Measurements from ENCODE around the gene IKBKE. TPM values are rescaled to one million over a fixed set of nuclear protein-coding genes. Genes with fewer than 3 reads are reported as not detected.

IKBKE gene
- total RNA-seq, 1 experiment from 2014 or later = 6.4 TPM

GRCh38 chr1:206544562-206545257 lies 74.4 kb downstream of the IKBKE start:
- DNase-seq (ENCODE audit: low read depth, low spot score) (peak; percentile 28), ATAC-seq (peak; percentile 91)
- BruUV-seq (replicated peaks) = no TSS peak
- Histone ChIP-seq H3K27ac (ENCODE audit: low read length) (no peak overlapping the region), H3K9me3 (ENCODE audit: control insufficient read depth, insufficient read depth, low read depth, low read length) (no peaks in the 10 kb centered on the region), H3K36me3 (ENCODE audit: control insufficient read depth, insufficient read depth, low read length) (no peaks in the 10 kb centered on the region), H3K4me3 (ENCODE audit: low read depth in 2 of 2, low read length in 2 of 2) (no peak overlapping the region), H3K4me1 (ENCODE audit: control insufficient read depth, insufficient read depth, low read length) (no peaks in the 10 kb centered on the region), H3K27me3 (ENCODE audit: control insufficient read depth, insufficient read depth, low read length) (peaks cover 2% of the 10 kb centered on the region; the same call in 1 of the 2 replicates)
- no peak for TF ChIP-seq POLR2AphosphoS5 (IDR thresholded peaks at IDR 0.05; ENCODE audit: low read depth, low read length)
- no peak for TF ChIP-seq REST (IDR thresholded peaks at IDR 0.05; ENCODE audit: insufficient read depth in 1 of 2, low read depth in 2 of 2, low read length in 1 of 2)
- no peak for TF ChIP-seq TCF7L2 (IDR thresholded peaks at IDR 0.05; ENCODE audit: low read depth, low read length)
- peak; percentile 95 for TF ChIP-seq CTCF (IDR thresholded peaks at IDR 0.05)
- POLR2A ChIA-PET = no interaction called here
- intact Hi-C loops (cut with micrococcal nuclease; ENCODE audit: unreplicated experiment) (loop anchor here (2.0 kb wide), 1 partner anchor 38 kb away; no protein-coding TSS in a partner anchor), in situ Hi-C loops (cut with HindIII; ENCODE audit: low pct_unique_long_range_greater_than_20kb, low sequenced_read_pairs) (no loop called here)
- CTCF ChIA-PET = interaction anchor here (0.7 to 2.6 kb wide), 7 partner anchors 9 to 524 kb away, joined by 3 to 16 read pairs (median 4); no protein-coding TSS in a partner anchor

GRCh38 chr1:206545351-206545750 lies 75.1 kb downstream of the IKBKE start:
- no peak overlapping the region for H3K27ac ChIP-seq (ENCODE audit: low read length)
- no peak overlapping the region for H3K4me3 ChIP-seq (ENCODE audit: low read depth in 2 of 2, low read length in 2 of 2)
- ChIA-PET CTCF (interaction anchor here (0.6 to 2.6 kb wide), 8 partner anchors 9 to 95 kb away, joined by 3 to 16 read pairs (median 6); partner anchors contain the start of gene EIF2D), POLR2A (no interaction called here)
- in situ Hi-C loops (cut with HindIII; ENCODE audit: low pct_unique_long_range_greater_than_20kb, low sequenced_read_pairs) (no loop called here), intact Hi-C loops (cut with micrococcal nuclease; ENCODE audit: unreplicated experiment) (loop anchor here (2.0 kb wide), 1 partner anchor 37 kb away; no protein-coding TSS in a partner anchor)
- H3K27me3 ChIP-seq (ENCODE audit: control insufficient read depth, insufficient read depth, low read length) = peaks cover 3% of the 10 kb centered on the region; the same call in 1 of the 2 replicates
- TF ChIP-seq CTCF (IDR thresholded peaks at IDR 0.05) (no peak), REST (IDR thresholded peaks at IDR 0.05; ENCODE audit: insufficient read depth in 1 of 2, low read depth in 2 of 2, low read length in 1 of 2) (no peak), SIN3A (IDR thresholded peaks at IDR 0.05; ENCODE audit: borderline replicate concordance, insufficient read depth, low read depth, low read length) (no peak), POLR2AphosphoS5 (IDR thresholded peaks at IDR 0.05; ENCODE audit: low read depth, low read length) (no peak), TCF7L2 (IDR thresholded peaks at IDR 0.05; ENCODE audit: low read depth, low read length) (no peak)
- H3K36me3 ChIP-seq (ENCODE audit: control insufficient read depth, insufficient read depth, low read length) = no peaks in the 10 kb centered on the region
- no TSS peak for BruUV-seq (replicated peaks)
- H3K9me3 ChIP-seq (ENCODE audit: control insufficient read depth, insufficient read depth, low read depth, low read length) = no peaks in the 10 kb centered on the region
- DNase-seq (ENCODE audit: low read depth, low spot score) = no peak
- no peak for ATAC-seq
- H3K4me1 ChIP-seq (ENCODE audit: control insufficient read depth, insufficient read depth, low read length) = no peaks in the 10 kb centered on the region
